ENCODE results near the gene GJC1. TPM values are rescaled to one million over a fixed set of nuclear protein-coding genes. Genes with fewer than 3 reads are reported as not detected.
A peak's percentile ranks its signal among the peaks of the same experiment; 100 is the strongest.

GJC1 gene
- total and polyA plus RNA-seq, 9 of the 15 experiments (the other 6 are each of a cell fraction or from before 2014, with no cell fraction given): 0.04 to 1.4 (median 0.18) TPM; not detected in 1

GRCh38 chr17:44801880-44802279 lies 28.2 kb downstream of the GJC1 start:
- H3K4me1 ChIP-seq (replicated peaks in 1 of 2; ENCODE audit: control insufficient read depth in 2 of 2, insufficient read depth in 2 of 2, low read length in 2 of 2): no peaks in the 10 kb centered on the region; a peak in 1 of 5 replicates
- no peak overlapping the region for H3K9ac ChIP-seq (ENCODE audit: insufficient read depth in 1 of 2, low read depth in 2 of 2, low read length in 2 of 2)
- H3K27ac ChIP-seq (ENCODE audit: extremely low read depth, low read depth, low read length): no peak overlapping the region
- H3K79me2 ChIP-seq (ENCODE audit: control insufficient read depth, insufficient read depth, low read length): no peaks in the 10 kb centered on the region
- H3K9me3 ChIP-seq (replicated peaks; ENCODE audit: control insufficient read depth, insufficient read depth, low read depth, low read length): no peaks in the 10 kb centered on the region
- BruUV-seq (replicated peaks): no TSS peak
- in situ Hi-C loops (cut with MboI): no loop called here
- H3K4me2 ChIP-seq (ENCODE audit: insufficient read depth, low read length): no peak overlapping the region
- TF ChIP-seq CBX2 (IDR thresholded peaks at IDR 0.05; ENCODE audit: insufficient read depth, low read length, poor library complexity, severe bottlenecking): no peak
- TF ChIP-seq ZBTB5 (IDR thresholded peaks at IDR 0.05): no peak
- no peak for TF ChIP-seq TFAM (CRISPR knock-in tag; conservative IDR thresholded peaks at IDR 0.05)
- TF ChIP-seq ZFP91 (CRISPR knock-in tag; IDR thresholded peaks at IDR 0.05): no peak
- 0 out of 6 replicates have a peak, but pooled peaks of 1 of the 3 experiments have one; percentile 3 for TF ChIP-seq CTCF (IDR thresholded peaks at IDR 0.05 in 2 of 3, conservative IDR thresholded peaks at IDR 0.05 in 1 of 3; ENCODE audit: insufficient read depth in 2 of 3, low read depth in 1 of 3, low read length in 3 of 3)
- peaks cover 37 to 49% of the 10 kb centered on the region in 2 experiments for H3K27me3 ChIP-seq (ENCODE audit: control insufficient read depth in 2 of 2, insufficient read depth in 2 of 2, low read length in 2 of 2)
- no peaks in the 10 kb centered on the region for H4K20me1 ChIP-seq (replicated peaks; ENCODE audit: control insufficient read depth, insufficient read depth, low read length)
- no peak for ATAC-seq
- no peaks in the 10 kb centered on the region for H3K36me3 ChIP-seq (ENCODE audit: control insufficient read depth, insufficient read depth, low read length)
- no peaks in the 10 kb centered on the region for H3K9me1 ChIP-seq (ENCODE audit: control insufficient read depth, insufficient read depth, low read length)
- FAIRE-seq: no peak
- ChIA-PET CTCF (ENCODE audit: low intra/inter-chr PET ratio) (no interaction called here), POLR2A (interaction anchor here (1.2 kb wide), 1 partner anchor 20 kb away, joined by 3 read pairs; no protein-coding TSS in a partner anchor)
- no peak overlapping the region for H2AFZ ChIP-seq (ENCODE audit: low read depth, low read length)
- DNase-seq (ENCODE audit: extremely low read depth in 1 of 4, low spot score in 3 of 4): no peak
- intact Hi-C loops (cut with micrococcal nuclease): no loop called here
- H3K4me3 ChIP-seq: no peak overlapping the region
- 2% methylated on average over 5 of the region's 5 CpGs for WGBS (ENCODE audit: insufficient coverage, low coverage, missing lambda C conversion rate)
